ENCODE data around the gene TPRG1L. TPM values are rescaled to one million over a fixed set of nuclear protein-coding genes. Genes with fewer than 3 reads are reported as not detected.
A peak's percentile ranks its signal among the peaks of the same experiment; 100 is the strongest.

Gene TPRG1L
- polyA plus RNA-seq, 1 experiment, result 44.2 TPM

DNA sequence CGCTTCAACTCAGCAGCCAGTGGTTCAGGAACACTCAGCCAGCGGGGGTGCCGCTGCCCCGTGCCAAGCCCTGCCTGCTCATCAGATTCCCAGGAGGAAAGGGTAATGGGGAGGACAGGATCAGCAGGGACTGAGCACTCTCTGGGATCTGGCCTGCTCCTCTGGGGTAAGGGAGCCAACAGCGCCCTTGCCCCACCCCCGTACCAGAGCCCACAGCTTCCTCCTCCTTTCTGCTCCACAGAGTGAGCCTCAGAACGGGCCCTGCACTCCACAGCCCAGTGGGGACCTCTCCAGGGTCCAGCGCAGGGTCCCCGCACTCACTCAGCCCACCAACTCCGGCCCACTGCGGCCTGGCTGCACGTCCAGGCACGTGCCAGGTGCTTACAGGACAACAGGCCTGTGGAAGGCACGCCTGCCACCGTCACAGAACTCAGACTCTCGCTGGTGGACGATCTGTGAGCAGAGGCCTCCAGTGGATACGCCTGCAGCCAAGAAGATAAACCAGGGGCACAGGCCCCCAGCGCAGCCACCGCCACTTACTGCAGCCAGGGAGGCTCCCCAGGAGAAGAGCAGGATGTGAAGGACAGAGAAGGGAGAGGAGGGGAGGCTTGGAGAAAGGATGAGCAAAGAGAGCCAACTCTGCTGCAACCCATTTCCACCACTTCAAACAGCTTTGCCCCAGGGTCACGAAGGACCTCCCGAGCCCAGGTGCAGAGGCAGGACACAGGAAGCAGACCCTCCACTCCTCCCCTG lies 15.6 kb upstream of the TPRG1L start:
- H3K9me3 ChIP-seq (ENCODE audit: control insufficient read depth, insufficient read depth, low read length), result no peaks in the 10 kb centered on the region; the same call in 1 of the 2 replicates
- CTCF ChIA-PET, result interaction anchor here (1.0 to 3.4 kb wide), 2 partner anchors 10 to 119 kb away, joined by 3 to 15 read pairs; no protein-coding TSS in a partner anchor
- TF ChIP-seq, protein P1, sequence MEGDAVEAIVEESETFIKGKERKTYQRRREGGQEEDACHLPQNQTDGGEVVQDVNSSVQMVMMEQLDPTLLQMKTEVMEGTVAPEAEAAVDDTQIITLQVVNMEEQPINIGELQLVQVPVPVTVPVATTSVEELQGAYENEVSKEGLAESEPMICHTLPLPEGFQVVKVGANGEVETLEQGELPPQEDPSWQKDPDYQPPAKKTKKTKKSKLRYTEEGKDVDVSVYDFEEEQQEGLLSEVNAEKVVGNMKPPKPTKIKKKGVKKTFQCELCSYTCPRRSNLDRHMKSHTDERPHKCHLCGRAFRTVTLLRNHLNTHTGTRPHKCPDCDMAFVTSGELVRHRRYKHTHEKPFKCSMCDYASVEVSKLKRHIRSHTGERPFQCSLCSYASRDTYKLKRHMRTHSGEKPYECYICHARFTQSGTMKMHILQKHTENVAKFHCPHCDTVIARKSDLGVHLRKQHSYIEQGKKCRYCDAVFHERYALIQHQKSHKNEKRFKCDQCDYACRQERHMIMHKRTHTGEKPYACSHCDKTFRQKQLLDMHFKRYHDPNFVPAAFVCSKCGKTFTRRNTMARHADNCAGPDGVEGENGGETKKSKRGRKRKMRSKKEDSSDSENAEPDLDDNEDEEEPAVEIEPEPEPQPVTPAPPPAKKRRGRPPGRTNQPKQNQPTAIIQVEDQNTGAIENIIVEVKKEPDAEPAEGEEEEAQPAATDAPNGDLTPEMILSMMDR (IDR thresholded peaks at IDR 0.05; ENCODE audit: low read depth, low read length), result no peak

DNA sequence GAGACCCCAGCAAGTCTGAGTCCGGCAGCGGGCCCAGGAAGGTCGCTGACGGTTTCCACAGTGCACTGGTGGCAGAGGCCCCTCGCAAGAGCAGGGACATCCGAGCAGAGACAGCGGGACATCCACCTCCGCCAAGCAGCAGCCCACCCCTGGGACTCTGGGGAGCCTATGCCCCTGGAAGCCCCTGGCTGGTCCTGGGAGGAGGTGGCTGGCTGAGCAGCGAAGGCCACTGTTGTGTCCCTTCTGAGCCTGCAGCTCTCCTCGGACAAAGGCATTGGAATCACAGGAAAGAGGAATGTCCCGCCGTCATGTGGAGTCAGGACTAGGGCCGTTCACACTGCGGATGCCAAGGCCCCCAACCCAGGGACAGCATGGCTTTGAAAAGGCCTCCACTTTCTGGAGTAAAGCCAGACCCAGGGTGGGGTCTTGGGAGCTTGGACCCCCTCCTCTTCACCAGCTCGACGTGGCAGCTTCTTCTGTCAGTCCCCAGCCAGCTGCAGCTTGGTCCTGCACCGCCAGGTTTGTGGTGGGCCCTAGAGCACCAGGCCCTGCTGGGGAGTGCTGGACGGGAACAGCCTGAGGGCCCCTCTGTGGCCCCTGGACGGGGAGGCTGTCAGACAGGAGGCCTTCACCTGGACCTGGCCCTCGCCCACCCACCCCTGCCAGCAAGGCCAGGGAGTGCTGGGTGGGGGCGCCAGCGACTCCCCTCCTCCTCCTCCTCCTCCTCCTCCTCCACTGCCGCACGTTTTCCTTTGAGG lies 14.9 kb upstream of the TPRG1L start:
- H3K27me3 ChIP-seq (ENCODE audit: control insufficient read depth, insufficient read depth, low read length), result peaks cover 44% of the 10 kb centered on the region
- ChIA-PET CTCF (no interaction called here), POLR2A (no interaction called here)
- no peak for DNase-seq (ENCODE audit: low read depth, low spot score)
- no peaks in the 10 kb centered on the region; the same call in 1 of the 2 replicates for H3K9me3 ChIP-seq (ENCODE audit: control insufficient read depth, insufficient read depth, low read length)
- no peak overlapping the region for H3K27ac ChIP-seq (ENCODE audit: low read depth, low read length)
- TF ChIP-seq, protein P1 (IDR thresholded peaks at IDR 0.05; ENCODE audit: low read depth, low read length), result no peak
- H3K4me3 ChIP-seq (ENCODE audit: low read depth, low read length), result no peak overlapping the region

More for the DNA sequence above, 15.6 kb upstream of the TPRG1L start:
- Histone ChIP-seq H3K27ac (ENCODE audit: low read depth, low read length) (no peak overlapping the region), H3K27me3 (ENCODE audit: control insufficient read depth, insufficient read depth, low read length) (peaks cover 44% of the 10 kb centered on the region), H3K4me3 (ENCODE audit: low read depth, low read length) (no peak overlapping the region)
- POLR2A ChIA-PET, result no interaction called here
- DNase-seq (ENCODE audit: low read depth, low spot score), result no peak

DNA sequence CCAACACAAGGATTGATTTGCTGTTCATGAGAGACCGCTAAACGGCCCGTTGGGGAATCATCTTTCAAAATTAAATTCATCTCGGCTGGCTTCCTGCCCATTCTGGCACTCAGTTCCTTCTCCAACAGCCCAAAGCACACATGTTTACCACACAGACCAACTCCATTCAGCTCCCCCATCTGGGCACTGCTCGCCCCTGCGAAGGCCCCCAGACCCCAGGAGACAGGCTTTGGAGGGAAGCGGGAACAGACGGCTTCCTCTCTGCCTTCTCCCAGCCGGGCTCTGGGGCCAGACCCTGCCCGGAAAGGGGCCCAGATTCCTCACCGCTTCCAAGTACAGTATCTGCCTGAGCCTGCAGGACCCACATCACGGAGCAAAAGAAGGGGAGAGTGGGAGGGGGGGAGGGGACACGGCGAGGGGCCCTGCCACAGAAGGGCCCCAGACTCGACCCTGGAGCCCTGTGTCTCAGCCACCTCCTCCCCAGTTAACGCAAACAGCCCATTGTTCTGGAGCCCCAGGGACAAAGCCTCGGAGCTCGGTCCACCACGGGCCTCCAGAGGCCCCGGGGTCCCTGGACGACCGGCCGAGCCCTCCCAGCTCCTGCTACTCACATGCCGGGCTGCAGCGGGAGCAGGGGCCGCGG lies 14.2 kb upstream of the TPRG1L start:
- ChIA-PET POLR2A (no interaction called here), CTCF (no interaction called here)
- no peak overlapping the region; the same call in 1 of the 2 replicates for H3K4me3 ChIP-seq (ENCODE audit: low read depth, low read length)
- DNase-seq (ENCODE audit: low read depth, low spot score), result no peak
- H3K9me3 ChIP-seq (ENCODE audit: control insufficient read depth, insufficient read depth, low read length), result no peaks in the 10 kb centered on the region; the same call in 1 of the 2 replicates
- no peak overlapping the region for H3K27ac ChIP-seq (ENCODE audit: low read depth, low read length)
- peaks cover 42% of the 10 kb centered on the region for H3K27me3 ChIP-seq (ENCODE audit: control insufficient read depth, insufficient read depth, low read length)
- TF ChIP-seq, protein P1 (IDR thresholded peaks at IDR 0.05; ENCODE audit: low read depth, low read length), result no peak

DNA sequence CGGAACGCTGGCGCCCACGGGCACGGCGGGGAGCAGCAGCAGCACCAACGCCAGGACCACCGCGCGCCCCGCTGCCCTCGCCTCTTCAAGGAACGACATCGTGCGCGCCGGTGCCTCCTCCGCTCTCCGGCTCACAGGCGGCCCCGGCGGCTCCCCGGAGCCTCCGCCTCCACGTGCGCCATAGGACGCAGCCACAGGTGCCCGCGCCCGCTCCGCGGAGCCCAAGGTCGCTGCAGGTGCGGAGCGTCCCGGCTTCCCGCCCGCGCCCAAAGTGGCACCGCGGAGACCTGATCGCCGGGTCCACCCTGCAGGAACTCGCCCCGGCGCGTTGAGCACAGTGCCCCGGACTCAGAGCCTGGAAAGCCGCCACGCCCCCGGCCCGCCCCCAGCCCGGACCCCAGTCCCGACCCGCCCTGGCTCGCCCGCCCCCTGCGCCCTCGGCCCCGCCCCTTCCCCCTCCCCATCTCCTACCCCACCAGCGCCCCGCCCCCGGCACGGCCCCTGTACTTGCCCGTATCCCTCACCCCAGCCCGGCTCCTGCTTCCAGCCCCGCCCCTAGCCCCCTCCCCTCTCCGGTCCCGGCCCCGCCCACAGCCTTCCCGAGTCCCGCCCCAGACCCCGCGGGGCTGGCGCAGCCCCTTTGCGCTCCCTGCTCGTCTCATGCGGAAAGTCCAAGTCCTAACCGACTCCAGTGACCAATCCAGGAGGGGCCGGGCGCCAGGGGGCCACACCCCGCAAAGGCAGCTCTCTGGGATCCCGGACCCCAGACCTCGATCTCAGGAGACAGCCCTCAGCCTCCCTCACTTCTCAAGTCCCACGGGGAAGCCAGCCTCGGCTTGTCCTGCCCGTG lies 13.4 kb upstream of the TPRG1L start, which contains the start of gene MEGF6:
Gene MEGF6 (minus strand): TSS at position 339 of the 850 bp plus-strand sequence. CDS start 240 bp downstream, at position 99.
- CTCF ChIA-PET, result no interaction called here
- POLR2A ChIA-PET, result no interaction called here
- Histone ChIP-seq H3K27ac (ENCODE audit: low read depth, low read length) (no peak within 1 kb of the TSS), H3K4me3 (ENCODE audit: low read depth, low read length) (peak within 1 kb of the TSS; percentile 13; the same call in 1 of the 2 replicates), H3K9me3 (ENCODE audit: control insufficient read depth, insufficient read depth, low read length) (no peaks in the 10 kb centered on the region; the same call in 1 of the 2 replicates), H3K27me3 (ENCODE audit: control insufficient read depth, insufficient read depth, low read length) (peaks cover 44% of the 10 kb centered on the region)
- DNase-seq (ENCODE audit: low read depth, low spot score), result no peak
- TF ChIP-seq, protein P1 (IDR thresholded peaks at IDR 0.05; ENCODE audit: low read depth, low read length), result no peak
